ENCODE results near the gene RFX8. TPM values are rescaled to one million over a fixed set of nuclear protein-coding genes. Genes with fewer than 3 reads are reported as not detected.

RFX8 gene
- total RNA-seq, 6 experiments from 2014 or later = 2.8 to 8.0 (median 5.3) TPM

GRCh38 chr2:101516823-101517690 is 42.1 kb upstream of the RFX8 start:
- TF ChIP-seq CTCF (IDR thresholded peaks at IDR 0.05) = 0 out of 2 replicates have a peak, but pooled peaks have one; percentile 16
- DNase-seq = peak; percentile 96
- Mint-ChIP-seq H3K36me3 (ENCODE audit: low read depth) (peaks cover 12% of the 10 kb centered on the region), H3K27me3 (ENCODE audit: insufficient read depth) (peaks cover 1% of the 10 kb centered on the region; the same call in 1 of the 2 replicates), H3K4me1 (ENCODE audit: low read depth) (peaks cover 70% of the 10 kb centered on the region), H3K9me3 (peaks cover 11% of the 10 kb centered on the region), H3K4me3 (peak overlapping the region; percentile 73), H3K27ac (peak overlapping the region; percentile 99)

GRCh38 chr2:101516349-101516748 is 41.4 kb upstream of the RFX8 start:
- peaks cover 11% of the 10 kb centered on the region for H3K9me3 Mint-ChIP-seq
- H3K4me3 Mint-ChIP-seq = peak overlapping the region; percentile 48
- peaks cover 70% of the 10 kb centered on the region for H3K4me1 Mint-ChIP-seq (ENCODE audit: low read depth)
- H3K36me3 Mint-ChIP-seq (ENCODE audit: low read depth) = peaks cover 12% of the 10 kb centered on the region
- H3K27me3 Mint-ChIP-seq (ENCODE audit: insufficient read depth) = peaks cover 1% of the 10 kb centered on the region; the same call in 1 of the 2 replicates
- peak overlapping the region; percentile 99 for H3K27ac Mint-ChIP-seq
- no peak for TF ChIP-seq CTCF (IDR thresholded peaks at IDR 0.05)
- DNase-seq = no peak

GRCh38 chr2:101515477-101515876 is 40.6 kb upstream of the RFX8 start:
- DNase-seq = no peak
- peak overlapping the region; percentile 99 for H3K27ac Mint-ChIP-seq

GRCh38 chr2:101512993-101513392 is 38.1 kb upstream of the RFX8 start:
- Mint-ChIP-seq H3K9me3 (peaks cover 11% of the 10 kb centered on the region), H3K4me3 (no peak overlapping the region)

More at GRCh38 chr2:101515477-101515876, 40.6 kb upstream of the RFX8 start:
- Mint-ChIP-seq H3K4me3 (no peak overlapping the region), H3K9me3 (peaks cover 11% of the 10 kb centered on the region), H3K27me3 (ENCODE audit: insufficient read depth) (peaks cover 1% of the 10 kb centered on the region; the same call in 1 of the 2 replicates), H3K4me1 (ENCODE audit: low read depth) (peaks cover 62% of the 10 kb centered on the region), H3K36me3 (ENCODE audit: low read depth) (peaks cover 12% of the 10 kb centered on the region)
- no peak for TF ChIP-seq CTCF (IDR thresholded peaks at IDR 0.05)

GRCh38 chr2:101511381-101511780 is 36.5 kb upstream of the RFX8 start:
- H3K4me3 Mint-ChIP-seq = no peak overlapping the region
- peaks cover 21% of the 10 kb centered on the region for H3K4me1 Mint-ChIP-seq (ENCODE audit: low read depth)
- peaks cover 5% of the 10 kb centered on the region for H3K9me3 Mint-ChIP-seq
- no peak for DNase-seq
- no peak overlapping the region for H3K27ac Mint-ChIP-seq
- no peaks in the 10 kb centered on the region; the same call in 1 of the 2 replicates for H3K27me3 Mint-ChIP-seq (ENCODE audit: insufficient read depth)
- H3K36me3 Mint-ChIP-seq (ENCODE audit: low read depth) = peaks cover 5% of the 10 kb centered on the region
- TF ChIP-seq CTCF (IDR thresholded peaks at IDR 0.05) = no peak

More at GRCh38 chr2:101512993-101513392, 38.1 kb upstream of the RFX8 start:
- Mint-ChIP-seq H3K4me1 (ENCODE audit: low read depth) (peaks cover 37% of the 10 kb centered on the region), H3K27me3 (ENCODE audit: insufficient read depth) (peaks cover 1% of the 10 kb centered on the region; the same call in 1 of the 2 replicates), H3K36me3 (ENCODE audit: low read depth) (peaks cover 12% of the 10 kb centered on the region), H3K27ac (no peak overlapping the region)
- no peak for DNase-seq
- no peak for TF ChIP-seq CTCF (IDR thresholded peaks at IDR 0.05)
